Measurements from ENCODE around the gene ADAT1.

The ADAT1 gene

DNA sequence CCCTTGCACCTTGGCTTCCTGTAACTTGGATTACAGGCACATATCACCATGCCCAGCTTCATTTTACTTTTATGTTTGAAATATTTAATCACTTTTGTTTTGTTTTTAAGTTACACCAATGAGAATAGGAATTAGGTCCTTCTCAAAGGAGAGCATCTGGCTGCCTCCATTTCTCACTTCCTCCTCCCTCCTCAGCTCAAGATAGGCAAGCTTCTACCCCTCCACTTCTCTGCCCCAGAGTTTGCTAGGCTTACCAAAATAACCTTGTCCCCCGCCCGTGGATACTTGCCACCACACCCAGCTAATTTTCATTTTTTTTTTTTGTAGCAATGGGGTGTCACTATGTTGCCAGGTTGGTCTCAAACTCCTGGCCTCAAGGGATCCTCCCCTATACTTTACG lies 39.0 kb downstream of the ADAT1 start:
- no peak overlapping the region for H3K27ac ChIP-seq
- TF ChIP-seq, protein P1, sequence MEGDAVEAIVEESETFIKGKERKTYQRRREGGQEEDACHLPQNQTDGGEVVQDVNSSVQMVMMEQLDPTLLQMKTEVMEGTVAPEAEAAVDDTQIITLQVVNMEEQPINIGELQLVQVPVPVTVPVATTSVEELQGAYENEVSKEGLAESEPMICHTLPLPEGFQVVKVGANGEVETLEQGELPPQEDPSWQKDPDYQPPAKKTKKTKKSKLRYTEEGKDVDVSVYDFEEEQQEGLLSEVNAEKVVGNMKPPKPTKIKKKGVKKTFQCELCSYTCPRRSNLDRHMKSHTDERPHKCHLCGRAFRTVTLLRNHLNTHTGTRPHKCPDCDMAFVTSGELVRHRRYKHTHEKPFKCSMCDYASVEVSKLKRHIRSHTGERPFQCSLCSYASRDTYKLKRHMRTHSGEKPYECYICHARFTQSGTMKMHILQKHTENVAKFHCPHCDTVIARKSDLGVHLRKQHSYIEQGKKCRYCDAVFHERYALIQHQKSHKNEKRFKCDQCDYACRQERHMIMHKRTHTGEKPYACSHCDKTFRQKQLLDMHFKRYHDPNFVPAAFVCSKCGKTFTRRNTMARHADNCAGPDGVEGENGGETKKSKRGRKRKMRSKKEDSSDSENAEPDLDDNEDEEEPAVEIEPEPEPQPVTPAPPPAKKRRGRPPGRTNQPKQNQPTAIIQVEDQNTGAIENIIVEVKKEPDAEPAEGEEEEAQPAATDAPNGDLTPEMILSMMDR (conservative IDR thresholded peaks at IDR 0.05; ENCODE audit: low read depth): no peak
- CTCF ChIA-PET: no interaction called here
- POLR2A ChIA-PET (ENCODE audit: low non-redundant PET): no interaction called here
- DNase-seq (ENCODE audit: low spot score): no peak

GRCh38 chr16:75579281-75579834 lies 43.7 kb downstream of the ADAT1 start:
- CTCF ChIA-PET: interaction anchor here (0.5 kb wide), 1 partner anchor 63 kb away, joined by 3 read pairs; no protein-coding TSS in a partner anchor
- H3K27ac ChIP-seq: no peak overlapping the region
- POLR2A ChIA-PET (ENCODE audit: low non-redundant PET): no interaction called here
- TF ChIP-seq, protein P1 (conservative IDR thresholded peaks at IDR 0.05; ENCODE audit: low read depth): no peak
- DNase-seq (ENCODE audit: low spot score): no peak

- no peak overlapping the region for H3K27ac ChIP-seq
- ChIA-PET POLR2A (ENCODE audit: low non-redundant PET) (no interaction called here), CTCF (no interaction called here)
- TF ChIP-seq, protein P1 (conservative IDR thresholded peaks at IDR 0.05; ENCODE audit: low read depth): no peak
- DNase-seq (ENCODE audit: low spot score): no peak
These were observed 44.4 kb downstream of the ADAT1 start for GRCh38 chr16:75578725-75579124.

GRCh38 chr16:75578212-75578611 lies 44.9 kb downstream of the ADAT1 start:
- ChIA-PET POLR2A (ENCODE audit: low non-redundant PET) (no interaction called here), CTCF (no interaction called here)
- TF ChIP-seq, protein P1 (conservative IDR thresholded peaks at IDR 0.05; ENCODE audit: low read depth): no peak
- DNase-seq (ENCODE audit: low spot score): no peak
- no peak overlapping the region for H3K27ac ChIP-seq

- ChIA-PET POLR2A (ENCODE audit: low non-redundant PET) (no interaction called here), CTCF (interaction anchor here (1.0 kb wide), 1 partner anchor 374 kb away, joined by 8 read pairs; no protein-coding TSS in a partner anchor)
- H3K27ac ChIP-seq: no peak overlapping the region
- TF ChIP-seq, protein P1 (conservative IDR thresholded peaks at IDR 0.05; ENCODE audit: low read depth): no peak
- no peak for DNase-seq (ENCODE audit: low spot score)
These were observed 46.7 kb downstream of the ADAT1 start for GRCh38 chr16:75576384-75576811.

DNA sequence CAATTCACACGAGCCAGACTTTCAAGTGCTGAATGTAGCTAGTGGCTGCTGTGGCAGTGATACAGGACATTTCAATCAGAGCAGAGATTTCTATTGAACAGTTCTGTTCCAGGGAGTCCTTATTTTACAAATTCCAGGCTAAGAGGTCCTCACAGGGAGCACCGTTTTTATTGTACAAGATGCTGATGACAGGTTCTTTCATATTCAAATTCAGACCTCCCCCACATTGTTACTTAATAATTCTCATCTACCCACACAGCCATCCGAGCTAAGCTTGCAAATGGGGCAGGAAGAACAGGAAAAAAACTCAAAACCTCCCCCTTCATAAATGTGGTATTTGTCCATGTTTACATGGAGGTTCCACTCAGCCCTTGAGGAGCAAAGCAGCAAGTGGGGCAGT lies 47.1 kb downstream of the ADAT1 start:
- no peak for DNase-seq (ENCODE audit: low spot score)
- CTCF ChIA-PET: interaction anchor here (1.0 kb wide), 1 partner anchor 374 kb away, joined by 8 read pairs; no protein-coding TSS in a partner anchor
- TF ChIP-seq, protein P1 (conservative IDR thresholded peaks at IDR 0.05; ENCODE audit: low read depth): no peak
- no peak overlapping the region for H3K27ac ChIP-seq
- POLR2A ChIA-PET (ENCODE audit: low non-redundant PET): no interaction called here

All from RWPE1 (cell line).